Fibroblast of the aortic adventitia (primary cell): ENCODE results near the gene DNAAF3. TPM values are rescaled to one million over a fixed set of nuclear protein-coding genes. Genes with fewer than 3 reads are reported as not detected.

ENCODE experiments used
- DNase-seq: peaks from one replicate; pipeline ENCODE4 v3.0.0-alpha.2; 2010; ENCODE audit warnings: low read depth
- H3K4me3 ChIP-seq: 2 replicates; pipeline ENCODE4 v1.5.1; 2011; ENCODE audit warnings: low read depth, mild to moderate bottlenecking, control low read depth, low read length, moderate library complexity
- CTCF ChIP-seq: IDR thresholded peaks from 2 replicates; pipeline ENCODE4 v1.5.1; 2011; ENCODE audit warnings: mild to moderate bottlenecking, low read length, control low read depth, inconsistent platforms; ENCODE audit not compliant: insufficient read depth
- total RNA-seq: library from RNA; depleted of rRNA; stranded (reverse); fragments of >200 nt; gene quantifications from 2 replicates; pipeline ENCODE4 v1.2.3, GENCODE V29; 2012; ENCODE audit warnings: low replicate concordance

The DNAAF3 gene
- total RNA-seq, 1 donor, result 1.5 TPM

- peak; percentile 4 for TF ChIP-seq CTCF
- H3K4me3 ChIP-seq, result no peak overlapping the region
- DNase-seq, result no peak
These were observed 33.8 kb downstream of the DNAAF3 start for GRCh38 chr19:55132453-55133129.

GRCh38 chr19:55131421-55131820, 35.0 kb downstream of the DNAAF3 start:
- H3K4me3 ChIP-seq, result no peak overlapping the region
- TF ChIP-seq CTCF, result no peak
- no peak for DNase-seq

- TF ChIP-seq CTCF, result no peak
- H3K4me3 ChIP-seq, result no peak overlapping the region
- DNase-seq, result no peak
These were observed 47.4 kb downstream of the DNAAF3 start for GRCh38 chr19:55119053-55119452.

- H3K4me3 ChIP-seq, result peak overlapping the region; percentile 71
- DNase-seq, result no peak
- no peak for TF ChIP-seq CTCF
These were observed 47.9 kb downstream of the DNAAF3 start for GRCh38 chr19:55118401-55118991.

GRCh38 chr19:55117663-55118391, 48.6 kb downstream of the DNAAF3 start:
- no peak for TF ChIP-seq CTCF
- peak; percentile 98 for DNase-seq
- H3K4me3 ChIP-seq, result peak overlapping the region; percentile 71

- TF ChIP-seq CTCF, result no peak
- peak within 1 kb of the TSS; percentile 98 for H3K4me3 ChIP-seq
- DNase-seq, result peak; percentile 5
These were observed 49.4 kb downstream of the DNAAF3 start, which contains the start of gene PPP1R12C for GRCh38 chr19:55116859-55117662. TSS of gene PPP1R12C (minus strand) at chr19:55117637. CDS start at chr19:55117543, 94 bp downstream.
